GM18951 (cell line): ENCODE results near the gene RAB26.

ENCODE experiments used
- POLR2A ChIP-seq: IDR thresholded peaks from 4 replicates; pipeline ENCODE4 v1.6.1; 2011; ENCODE audit warnings: mild to moderate bottlenecking; ENCODE audit not compliant: insufficient read length, insufficient read depth; ENCODE audit errors: extremely low read depth
- in situ Hi-C: fragments of 300-500 bp; cut with MboI; formaldehyde crosslinking; loops from one replicate; pipeline ENCODE4 v1.12.0; 2022; ENCODE audit warnings: low sequenced_read_pairs, mixed read lengths, inconsistent platforms; ENCODE audit not compliant: unreplicated experiment

Gene RAB26

DNA sequence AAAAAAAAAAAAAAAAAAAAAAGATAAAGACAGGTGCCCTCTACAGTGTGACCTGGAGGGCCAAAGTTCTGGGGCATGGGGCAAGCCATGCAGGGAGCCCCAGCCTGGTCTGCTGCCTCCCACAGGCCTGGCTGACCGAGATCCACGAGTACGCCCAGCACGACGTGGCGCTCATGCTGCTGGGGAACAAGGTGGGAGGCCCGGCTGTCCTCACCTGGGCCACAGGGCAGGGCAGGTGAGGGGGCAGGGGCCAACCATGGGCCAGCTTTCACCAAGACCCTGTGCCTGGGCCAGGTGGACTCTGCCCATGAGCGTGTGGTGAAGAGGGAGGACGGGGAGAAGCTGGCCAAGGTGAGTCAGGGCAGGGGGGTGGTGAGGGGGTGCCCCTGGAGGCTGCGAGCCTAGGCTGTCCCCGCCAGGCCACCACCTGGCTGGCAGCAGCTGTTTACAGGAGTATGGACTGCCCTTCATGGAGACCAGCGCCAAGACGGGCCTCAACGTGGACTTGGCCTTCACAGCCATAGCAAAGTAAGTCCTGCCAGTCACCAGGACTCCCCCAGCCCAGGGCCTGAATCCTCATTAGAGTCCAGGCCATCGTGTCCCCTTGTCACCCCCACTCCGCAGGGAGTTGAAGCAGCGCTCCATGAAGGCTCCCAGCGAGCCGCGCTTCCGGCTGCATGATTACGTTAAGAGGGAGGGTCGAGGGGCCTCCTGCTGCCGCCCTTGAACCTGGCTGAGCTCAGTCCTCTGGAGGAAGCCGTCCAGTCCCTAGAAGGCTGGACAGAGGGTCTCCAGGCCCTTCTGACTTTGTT is 4.5 kb downstream of the RAB26 start:
- in situ Hi-C loops: no loop called here

DNA sequence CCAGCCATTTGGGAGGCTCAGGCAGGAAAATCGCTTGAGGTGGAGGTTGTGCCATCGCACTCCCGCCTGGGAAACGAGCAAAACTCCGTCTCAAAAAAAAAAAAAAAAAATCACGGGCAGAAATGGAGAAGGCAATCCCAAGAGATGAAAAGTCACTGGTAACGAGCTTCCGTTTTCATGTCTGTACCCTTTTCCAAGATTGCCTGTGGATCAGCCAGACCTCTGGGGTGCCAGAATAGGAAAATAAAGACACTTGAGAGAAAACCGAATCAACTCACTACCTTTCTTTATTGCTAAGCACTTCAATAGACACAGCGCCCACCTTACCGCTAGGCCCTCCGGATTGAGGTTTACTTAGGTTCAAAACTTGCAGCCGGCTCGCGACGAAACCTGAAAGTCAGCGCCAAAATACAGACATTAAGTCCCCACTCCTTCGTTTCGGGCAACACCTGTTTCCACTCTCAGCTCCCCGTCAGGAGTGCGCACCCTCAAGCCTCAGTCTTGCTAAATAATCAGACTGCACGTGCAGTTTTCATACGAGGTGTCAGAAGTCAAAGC is 6.2 kb downstream of the RAB26 start:
- in situ Hi-C loops: no loop called here
- no peak for TF ChIP-seq POLR2A

More for the DNA sequence above, 4.5 kb downstream of the RAB26 start:
- TF ChIP-seq POLR2A: peak; percentile 58

DNA sequence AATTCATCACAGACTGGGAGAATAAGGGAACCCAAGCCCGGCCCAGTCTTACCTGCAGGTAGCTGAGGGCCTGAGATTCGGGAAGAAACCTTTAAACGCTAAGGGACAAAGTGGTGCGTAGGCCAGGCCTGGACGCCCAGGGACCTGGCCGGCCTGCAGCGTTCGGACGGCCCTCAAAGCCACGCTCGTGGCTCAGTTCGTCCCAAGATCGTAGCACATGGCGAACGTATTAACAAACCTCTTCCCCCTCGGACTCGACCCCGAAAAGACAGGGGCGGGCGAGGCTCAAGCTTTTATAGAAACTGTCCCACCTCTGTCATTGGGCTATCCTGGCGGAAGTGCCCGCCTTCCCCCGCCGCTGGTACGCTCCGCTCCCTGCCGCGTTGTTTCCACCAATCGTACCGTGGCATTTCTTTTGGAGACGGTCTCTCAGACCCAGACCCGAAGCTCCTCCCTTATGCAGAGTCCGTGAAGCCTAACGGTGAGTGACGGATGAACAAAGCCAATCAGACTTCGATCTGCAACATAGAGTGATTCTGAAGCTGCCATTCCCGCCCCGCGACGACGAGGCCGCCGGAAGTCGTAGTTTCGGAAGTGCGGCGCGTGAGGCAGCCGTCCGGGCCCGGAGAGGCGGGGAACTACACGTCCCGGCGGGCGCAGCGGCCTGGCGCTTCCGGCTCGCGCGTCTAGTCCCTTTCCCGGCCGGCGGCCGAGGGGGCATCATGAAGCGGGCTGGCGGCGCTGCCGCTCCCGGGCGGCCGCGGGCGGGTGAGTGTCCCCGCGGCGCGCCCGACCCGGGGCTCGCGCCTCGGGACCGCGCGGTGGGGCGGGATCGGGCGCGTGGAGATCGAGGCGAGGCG is 6.9 kb downstream of the RAB26 start, which contains the start of gene TRAF7:
Gene TRAF7, plus strand, starts transcription at position 692 of the 860 bp plus-strand sequence. CDS start 8,139 bp downstream, outside the sequence.
- peak; percentile 100 for TF ChIP-seq POLR2A
- in situ Hi-C loops: no loop called here

DNA sequence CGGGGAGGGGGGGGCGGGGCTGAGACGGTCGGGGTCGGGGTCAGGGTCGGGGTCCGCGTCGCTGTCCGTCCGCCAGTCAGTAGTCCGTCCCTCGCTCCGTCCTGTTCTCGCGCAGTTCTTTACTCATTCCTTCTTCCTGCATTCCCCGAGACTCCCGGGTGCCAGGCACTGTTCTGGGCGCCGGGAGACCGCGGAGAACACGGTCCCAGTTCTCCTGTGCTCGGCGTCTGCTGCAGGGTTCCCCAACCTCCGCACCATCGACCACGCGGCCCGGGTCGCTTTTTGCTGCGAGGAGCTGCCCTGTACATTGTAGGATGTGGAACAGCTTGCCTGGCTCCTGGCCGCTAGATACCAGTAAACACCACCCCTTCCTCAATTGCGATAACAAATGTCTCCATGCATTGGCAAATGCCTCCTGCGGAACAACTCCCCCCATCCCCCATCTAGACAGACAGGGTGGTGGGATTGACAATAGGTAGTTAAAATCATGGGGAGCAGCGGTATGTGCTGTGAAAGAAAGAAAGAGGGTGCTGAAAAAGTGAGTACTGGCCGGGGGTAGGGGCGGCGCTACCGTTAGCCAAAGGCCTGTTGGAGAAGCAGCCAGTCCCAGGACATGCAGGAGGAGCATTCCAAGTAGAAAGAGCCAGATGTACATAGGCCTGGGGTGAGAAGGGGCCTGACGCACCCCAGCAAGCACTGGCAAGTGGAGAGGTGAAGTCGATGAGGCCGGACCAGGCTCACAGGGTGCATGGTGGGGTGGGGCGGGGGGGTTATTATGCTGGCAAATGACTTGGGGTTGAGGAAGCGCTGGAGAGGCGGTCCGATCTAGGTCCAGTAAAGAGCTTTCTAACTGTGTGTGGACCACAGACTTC is 7.8 kb downstream of the RAB26 start:
- TF ChIP-seq POLR2A: no peak
- in situ Hi-C loops: no loop called here

DNA sequence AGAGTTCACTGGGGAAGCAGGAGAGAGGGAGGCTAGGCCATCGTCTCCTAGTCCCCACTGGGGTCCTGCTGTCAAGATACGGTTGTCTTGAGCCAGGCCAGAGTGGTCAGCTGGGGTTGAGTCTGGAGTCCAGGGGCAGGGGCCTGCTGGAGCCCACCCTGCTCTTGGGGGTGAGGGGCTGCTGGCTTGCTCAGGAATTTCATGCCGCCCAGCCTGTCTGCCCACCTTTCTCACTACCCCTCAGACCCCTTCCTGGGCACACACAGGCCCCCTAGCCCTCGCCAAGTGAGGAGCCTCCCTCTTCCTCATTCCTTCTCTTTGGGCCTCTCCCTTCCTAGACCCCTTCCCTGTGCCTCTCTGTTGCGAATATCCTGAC is 8.4 kb downstream of the RAB26 start:
- in situ Hi-C loops: no loop called here

DNA sequence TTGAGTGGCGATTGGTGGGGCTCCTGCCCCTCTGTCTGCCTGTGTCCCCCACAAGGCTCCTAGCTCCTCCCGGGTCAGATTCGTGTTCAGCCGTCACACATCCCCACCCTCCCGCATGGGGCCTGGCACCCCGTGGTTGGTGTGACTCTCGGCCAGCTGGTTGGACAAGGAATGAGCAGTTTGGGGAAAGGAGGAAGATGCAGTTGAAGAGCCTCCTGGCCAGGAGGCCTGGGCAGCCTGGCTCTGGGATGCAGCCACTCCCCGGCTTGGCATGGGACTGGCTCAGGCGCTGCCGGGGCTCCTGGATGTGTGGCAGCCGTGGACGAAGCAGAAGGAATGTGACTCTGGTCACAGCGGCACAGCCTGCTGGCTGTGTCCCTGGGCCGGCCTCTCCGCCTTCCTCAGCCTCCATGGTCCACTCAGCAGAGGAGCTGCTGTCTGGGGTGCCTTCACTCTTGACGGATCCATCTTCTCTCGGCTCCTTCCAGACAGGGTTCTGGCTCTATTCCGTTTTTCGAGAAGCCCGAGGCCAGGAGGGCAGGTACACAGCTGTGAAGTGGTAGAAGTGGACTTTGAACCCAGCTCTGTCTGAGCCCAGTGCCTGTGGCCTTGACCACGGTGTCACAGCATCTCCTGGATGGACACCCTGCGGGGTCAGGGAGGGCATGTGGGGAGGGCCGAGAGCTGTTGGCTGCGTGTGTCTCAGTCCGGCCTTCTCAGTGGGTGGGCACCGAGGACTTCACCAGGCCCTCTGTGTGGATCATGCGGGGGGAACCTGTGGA is 9.2 kb downstream of the RAB26 start:
- in situ Hi-C loops: no loop called here
- no peak for TF ChIP-seq POLR2A

More for the DNA sequence above, 8.4 kb downstream of the RAB26 start:
- TF ChIP-seq POLR2A: no peak

DNA sequence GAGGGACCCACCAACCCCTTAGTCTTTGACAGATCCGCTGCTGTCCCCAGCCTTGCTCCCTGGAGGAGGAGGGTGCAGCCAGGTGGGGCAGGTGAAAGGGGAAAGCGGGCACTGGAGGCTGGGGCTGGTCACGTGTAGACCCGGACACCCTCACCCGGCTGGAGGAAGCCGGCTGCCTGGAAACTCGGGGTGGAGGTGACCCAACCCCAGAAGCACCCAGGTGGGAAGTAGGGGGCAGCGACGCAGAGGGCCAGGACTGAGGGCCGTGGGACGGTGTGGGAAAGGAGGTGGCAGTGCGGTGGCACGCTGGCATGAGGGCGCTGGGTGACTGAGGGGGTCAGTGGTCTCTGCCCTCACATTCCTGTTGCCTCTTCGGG is 9.8 kb downstream of the RAB26 start:
- in situ Hi-C loops: no loop called here
- no peak for TF ChIP-seq POLR2A

DNA sequence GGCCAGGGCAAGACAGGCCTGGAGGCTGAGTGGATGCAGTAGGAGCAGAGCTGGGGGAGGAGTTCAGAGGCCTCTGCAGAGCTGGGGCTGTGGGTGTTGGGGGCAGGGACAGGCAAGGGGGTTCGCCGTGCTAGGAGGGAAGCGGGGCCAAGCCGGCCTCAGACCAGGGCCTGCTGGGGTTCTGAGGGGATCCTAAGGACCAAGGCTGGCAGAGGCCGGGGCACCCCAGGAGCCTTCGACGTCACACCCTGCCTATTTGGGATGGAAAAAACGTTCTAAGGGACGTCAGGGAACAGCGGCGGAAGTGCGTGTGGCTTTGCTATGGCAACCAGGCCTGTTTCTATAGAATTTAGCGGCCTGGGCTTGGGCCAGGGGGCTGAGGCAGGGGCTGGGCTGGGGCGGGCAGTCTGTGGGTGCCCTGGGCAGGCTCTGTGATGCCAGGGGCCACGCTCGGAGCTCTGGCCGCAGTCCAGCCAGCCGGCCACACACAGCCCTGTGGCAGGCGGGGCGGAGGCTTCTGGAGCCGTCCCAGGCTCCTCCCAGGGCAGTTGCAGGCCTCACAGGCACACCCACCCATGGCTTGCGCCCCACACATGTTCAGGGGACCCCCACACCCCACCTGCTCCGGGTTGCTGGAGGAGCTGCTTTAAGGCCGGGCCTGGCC is 10.9 kb downstream of the RAB26 start:
- no peak for TF ChIP-seq POLR2A
- in situ Hi-C loops: no loop called here

DNA sequence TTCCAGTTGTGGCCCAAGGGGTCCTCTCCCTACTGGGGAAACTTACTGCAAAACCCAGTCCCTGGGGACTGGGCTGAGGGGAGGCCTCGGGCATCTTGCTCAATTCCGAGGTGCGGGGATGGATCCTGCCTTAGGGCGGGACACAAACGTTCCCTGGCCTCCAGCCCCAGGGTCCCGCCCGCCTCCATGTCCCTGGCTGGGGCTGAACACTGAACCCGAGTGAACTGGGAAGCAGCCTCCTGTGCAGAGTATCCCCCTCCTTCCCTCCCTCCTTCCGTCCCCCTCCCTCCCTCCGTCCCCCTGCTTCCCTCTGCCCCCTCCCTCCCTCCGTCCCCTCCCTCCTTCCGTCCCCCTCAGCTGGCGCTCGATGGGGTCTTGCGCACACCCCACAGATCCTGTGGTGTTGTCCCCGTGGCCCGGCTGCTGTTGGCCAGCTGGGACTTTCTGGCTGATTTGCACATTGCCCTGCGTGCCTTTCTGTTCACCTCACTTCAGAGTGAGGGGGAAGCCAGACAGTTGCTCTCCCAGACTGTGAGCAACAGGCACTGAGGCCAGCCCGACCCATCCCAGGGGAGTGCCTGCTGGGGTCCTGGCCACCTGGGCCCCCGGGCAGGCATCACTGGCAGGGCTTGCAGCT is 12.6 kb downstream of the RAB26 start:
- in situ Hi-C loops: no loop called here
- TF ChIP-seq POLR2A: no peak

DNA sequence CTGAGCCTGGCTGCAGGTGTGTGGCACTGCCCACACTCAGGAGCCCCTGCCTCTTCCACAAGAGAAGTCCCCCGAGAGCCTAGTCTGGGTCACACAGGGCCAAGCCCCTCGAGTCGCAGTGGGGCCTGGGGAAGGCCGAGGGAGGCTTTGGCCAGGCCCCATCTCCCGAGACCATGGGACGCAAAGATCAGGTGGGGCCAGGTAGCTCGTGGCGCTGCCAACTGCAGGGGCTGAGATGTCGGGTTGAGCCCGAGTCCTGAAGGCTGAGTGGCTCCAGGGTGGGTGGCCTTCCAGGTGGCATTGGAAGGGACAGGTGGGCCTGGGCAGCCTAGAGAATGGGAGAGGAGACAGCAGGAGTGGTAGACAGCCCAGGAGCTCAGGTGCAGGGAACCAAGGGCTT is 13.5 kb downstream of the RAB26 start:
- in situ Hi-C loops: no loop called here
- no peak for TF ChIP-seq POLR2A

DNA sequence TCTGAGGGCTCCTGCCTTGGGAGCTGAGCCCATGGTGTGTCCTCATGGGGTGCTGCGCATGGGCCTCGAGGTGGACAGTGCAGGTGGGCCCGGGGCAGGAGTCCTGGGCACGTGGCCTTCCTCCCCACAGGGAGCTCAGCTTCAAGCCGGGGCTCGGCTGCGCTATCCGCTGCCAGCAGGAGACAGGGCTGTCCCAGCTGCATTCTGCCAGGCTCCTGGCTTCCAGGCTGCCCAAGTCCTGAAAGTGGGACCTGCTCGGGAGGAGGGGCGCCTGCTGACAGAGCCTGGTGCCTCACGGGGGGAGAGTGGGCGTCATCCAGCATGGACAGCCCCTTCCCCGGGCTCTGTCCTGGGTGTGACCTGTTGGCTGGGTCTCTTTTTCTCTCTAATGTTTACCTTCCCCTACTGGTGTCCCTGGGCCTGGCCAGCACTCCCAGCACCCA is 14.3 kb downstream of the RAB26 start:
- in situ Hi-C loops: no loop called here
- TF ChIP-seq POLR2A: no peak
